Activated CD8-positive, alpha-beta T cell treated with anti-CD3 and anti-CD28 coated beads, Interleukin-2, amount 10 ng/mL, durations not matched to agents 7 days and 5 days (primary cell): Measurements from ENCODE around the gene AATF. TPM values are rescaled to one million over a fixed set of nuclear protein-coding genes. Genes with fewer than 3 reads are reported as not detected.
A peak's percentile ranks its signal among the peaks of the same experiment; 100 is the strongest.

Experiments used
- ATAC-seq: fragments of 150-1000 bp; cut with Tn5 transposase; one replicate; pipeline ENCODE4 v1.10.0; 2021; ENCODE audit warnings: moderate library complexity
- CTCF ChIA-PET: fragments of 350-600 bp; sonication (Branson Sonifier 250); formaldehyde crosslinking; loops from one replicate; lab custom pipeline; 2021; ENCODE audit warnings: antibody characterized with exemption; lab: Charles Lee
- POLR2A ChIA-PET: fragments of 350-600 bp; sonication (Branson Sonifier 250); formaldehyde crosslinking; loops from one replicate; lab custom pipeline; 2021; ENCODE audit warnings: antibody characterized with exemption; lab: Charles Lee
- DNase-seq: peaks from one replicate; pipeline ENCODE4 v3.0.0-alpha.2; 2020
- H3K27ac Mint-ChIP-seq: one replicate; pipeline ENCODE4 v1.8.0; 2021; ENCODE audit warnings: mild to moderate bottlenecking, mixed read lengths
- H3K27me3 Mint-ChIP-seq: one replicate; pipeline ENCODE4 v1.8.0; 2021; ENCODE audit warnings: low read depth, mixed read lengths
- H3K36me3 Mint-ChIP-seq: one replicate; pipeline ENCODE4 v1.8.0; 2021; ENCODE audit warnings: low read depth, mixed read lengths
- H3K4me1 Mint-ChIP-seq: one replicate; pipeline ENCODE4 v1.8.0; 2021; ENCODE audit warnings: low read depth, mixed read lengths
- H3K4me3 Mint-ChIP-seq: one replicate; pipeline ENCODE4 v1.8.0; 2021; ENCODE audit warnings: mild to moderate bottlenecking, mixed read lengths
- H3K9me3 Mint-ChIP-seq: one replicate; pipeline ENCODE4 v1.8.0; 2022; ENCODE audit warnings: mixed read lengths; ENCODE audit not compliant: insufficient read depth
- total RNA-seq, 2 experiments: library from RNA; stranded (reverse); gene quantifications; one replicate each; pipeline ENCODE4 v1.2.3, GENCODE V29; 2021

The AATF gene
- total RNA-seq, 2 experiments from 2014 or later: 69.8 to 72.9 TPM

GRCh38 chr17:36931697-36932382 lies 16.9 kb upstream of the AATF start:
- POLR2A ChIA-PET: interaction anchor here (0.8 kb wide), 1 partner anchor 8 kb away, joined by 3 read pairs; no protein-coding TSS in a partner anchor
- Mint-ChIP-seq H3K27ac (no peak overlapping the region), H3K4me1 (peaks cover 51% of the 10 kb centered on the region)

GRCh38 chr17:36932383-36932693 lies 16.4 kb upstream of the AATF start:
- H3K27ac Mint-ChIP-seq: no peak overlapping the region
- no peaks in the 10 kb centered on the region for H3K9me3 Mint-ChIP-seq
- peaks cover 92% of the 10 kb centered on the region for H3K27me3 Mint-ChIP-seq
- ChIA-PET POLR2A (no interaction called here), CTCF (interaction anchor here (1.3 kb wide), 1 partner anchor 9 kb away, joined by 4 read pairs; no protein-coding TSS in a partner anchor)
- H3K4me1 Mint-ChIP-seq: peaks cover 56% of the 10 kb centered on the region
- peak overlapping the region; percentile 29 for H3K4me3 Mint-ChIP-seq
- H3K36me3 Mint-ChIP-seq: no peaks in the 10 kb centered on the region
- ATAC-seq (no peak), DNase-seq (no peak)

More at GRCh38 chr17:36931697-36932382, 16.9 kb upstream of the AATF start:
- DNase-seq (no peak), ATAC-seq (no peak)
- Mint-ChIP-seq H3K9me3 (no peaks in the 10 kb centered on the region), H3K4me3 (peak overlapping the region; percentile 29), H3K27me3 (peaks cover 90% of the 10 kb centered on the region), H3K36me3 (no peaks in the 10 kb centered on the region)
- CTCF ChIA-PET: no interaction called here

- peaks cover 59% of the 10 kb centered on the region for H3K4me1 Mint-ChIP-seq
- ChIA-PET CTCF (interaction anchor here (1.0 to 1.3 kb wide), 2 partner anchors 9 to 115 kb away, joined by 4 read pairs; no protein-coding TSS in a partner anchor), POLR2A (interaction anchor here (1.5 kb wide), 1 partner anchor 16 kb away, joined by 5 read pairs; the partner anchor contains the start of gene AATF)
Observed at GRCh38 chr17:36932694-36933511, 15.9 kb upstream of the AATF start.

GRCh38 chr17:36933512-36934143 lies 15.1 kb upstream of the AATF start:
- H3K4me1 Mint-ChIP-seq: peaks cover 57% of the 10 kb centered on the region
- ChIA-PET CTCF (interaction anchor here (1.0 to 1.3 kb wide), 2 partner anchors 10 to 114 kb away, joined by 4 read pairs; no protein-coding TSS in a partner anchor), POLR2A (interaction anchor here (1.5 kb wide), 1 partner anchor 15 kb away, joined by 5 read pairs; the partner anchor contains the start of gene AATF)
- peak overlapping the region; percentile 0 for H3K27ac Mint-ChIP-seq
- no peaks in the 10 kb centered on the region for H3K9me3 Mint-ChIP-seq
- no peaks in the 10 kb centered on the region for H3K36me3 Mint-ChIP-seq
- no peak for ATAC-seq
- no peak for DNase-seq
- H3K4me3 Mint-ChIP-seq: peak overlapping the region; percentile 34
- peaks cover 94% of the 10 kb centered on the region for H3K27me3 Mint-ChIP-seq

More at GRCh38 chr17:36932694-36933511, 15.9 kb upstream of the AATF start:
- ATAC-seq (no peak), DNase-seq (no peak)
- Mint-ChIP-seq H3K36me3 (no peaks in the 10 kb centered on the region), H3K9me3 (no peaks in the 10 kb centered on the region), H3K27me3 (peaks cover 92% of the 10 kb centered on the region), H3K4me3 (no peak overlapping the region), H3K27ac (no peak overlapping the region)

- ATAC-seq (no peak), DNase-seq (no peak)
- peak overlapping the region; percentile 0 for H3K27ac Mint-ChIP-seq
- peaks cover 56% of the 10 kb centered on the region for H3K4me1 Mint-ChIP-seq
- H3K27me3 Mint-ChIP-seq: peaks cover 94% of the 10 kb centered on the region
- H3K9me3 Mint-ChIP-seq: no peaks in the 10 kb centered on the region
- ChIA-PET POLR2A (interaction anchor here (1.5 kb wide), 1 partner anchor 15 kb away, joined by 5 read pairs; the partner anchor contains the start of gene AATF), CTCF (interaction anchor here (1.0 kb wide), 1 partner anchor 114 kb away, joined by 4 read pairs; no protein-coding TSS in a partner anchor)
- peaks cover 2% of the 10 kb centered on the region for H3K36me3 Mint-ChIP-seq
- H3K4me3 Mint-ChIP-seq: peak overlapping the region; percentile 34
Observed at GRCh38 chr17:36934144-36934691, 14.5 kb upstream of the AATF start.

DNA sequence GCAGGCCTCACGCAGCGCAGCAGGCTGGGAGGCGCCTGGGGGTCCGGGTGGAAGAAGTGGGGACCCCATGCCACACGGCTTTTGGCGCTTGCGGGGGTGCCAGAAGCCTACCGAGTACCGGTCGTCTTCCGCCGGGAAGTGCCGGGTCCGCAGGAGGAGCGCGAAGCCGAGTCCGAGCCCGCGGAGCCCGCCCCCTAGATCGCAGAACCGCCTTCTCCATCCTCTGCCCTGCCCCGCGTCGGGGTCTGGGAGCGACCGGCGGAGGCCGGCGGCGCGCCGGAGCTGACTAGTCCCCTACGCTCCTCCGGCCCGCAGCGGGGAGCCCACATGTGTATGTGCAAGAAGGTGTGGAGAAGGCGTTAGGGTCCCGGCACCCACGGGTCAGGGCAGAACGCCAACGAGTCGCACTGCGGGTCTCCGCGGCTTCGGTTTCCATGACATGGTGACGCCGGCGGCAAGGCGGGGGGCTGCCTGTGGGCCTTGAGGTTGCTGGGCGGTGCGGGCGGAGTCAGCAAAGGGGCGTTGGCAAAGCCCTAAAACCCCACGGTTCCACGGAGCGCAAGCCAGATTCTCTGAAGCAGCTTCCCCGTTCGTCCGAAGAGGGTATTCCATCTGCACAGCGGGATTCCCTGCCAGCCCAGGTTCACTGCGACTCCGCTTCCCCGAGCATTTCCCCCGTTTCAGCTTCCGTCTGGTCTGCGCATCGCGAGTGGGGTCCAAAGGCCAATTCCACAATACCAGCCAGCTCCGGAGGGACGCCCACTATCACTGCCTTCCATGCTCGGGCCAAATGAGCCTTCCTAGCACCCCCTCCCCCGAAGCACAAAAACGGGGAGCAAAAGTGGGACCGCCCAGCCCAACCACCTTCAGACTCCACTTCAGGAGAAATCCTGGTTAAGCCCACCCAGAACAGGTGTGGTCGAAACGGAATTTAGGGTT lies 13.8 kb upstream of the AATF start:
- no peak for DNase-seq
- H3K4me3 Mint-ChIP-seq: peak overlapping the region; percentile 39
- H3K9me3 Mint-ChIP-seq: no peaks in the 10 kb centered on the region
- H3K27ac Mint-ChIP-seq: peak overlapping the region; percentile 60
- peaks cover 62% of the 10 kb centered on the region for H3K4me1 Mint-ChIP-seq
- ATAC-seq: no peak
- peaks cover 92% of the 10 kb centered on the region for H3K27me3 Mint-ChIP-seq
- ChIA-PET CTCF (no interaction called here), POLR2A (no interaction called here)
- peaks cover 2% of the 10 kb centered on the region for H3K36me3 Mint-ChIP-seq

GRCh38 chr17:36935671-36936454 lies 12.9 kb upstream of the AATF start:
- H3K4me1 Mint-ChIP-seq: peaks cover 69% of the 10 kb centered on the region
- ChIA-PET CTCF (no interaction called here), POLR2A (no interaction called here)
- peaks cover 92% of the 10 kb centered on the region for H3K27me3 Mint-ChIP-seq
- peak overlapping the region; percentile 46 for H3K4me3 Mint-ChIP-seq
- H3K36me3 Mint-ChIP-seq: peaks cover 2% of the 10 kb centered on the region
- no peak for ATAC-seq
- H3K27ac Mint-ChIP-seq: no peak overlapping the region
- no peak for DNase-seq
- no peaks in the 10 kb centered on the region for H3K9me3 Mint-ChIP-seq

- ATAC-seq (no peak), DNase-seq (no peak)
- Mint-ChIP-seq H3K4me1 (peaks cover 74% of the 10 kb centered on the region), H3K27ac (no peak overlapping the region), H3K9me3 (no peaks in the 10 kb centered on the region), H3K27me3 (peaks cover 92% of the 10 kb centered on the region), H3K36me3 (peaks cover 2% of the 10 kb centered on the region), H3K4me3 (peak overlapping the region; percentile 56)
- CTCF ChIA-PET: no interaction called here
- POLR2A ChIA-PET: no interaction called here
Observed at GRCh38 chr17:36936455-36937000, 12.2 kb upstream of the AATF start.

DNA sequence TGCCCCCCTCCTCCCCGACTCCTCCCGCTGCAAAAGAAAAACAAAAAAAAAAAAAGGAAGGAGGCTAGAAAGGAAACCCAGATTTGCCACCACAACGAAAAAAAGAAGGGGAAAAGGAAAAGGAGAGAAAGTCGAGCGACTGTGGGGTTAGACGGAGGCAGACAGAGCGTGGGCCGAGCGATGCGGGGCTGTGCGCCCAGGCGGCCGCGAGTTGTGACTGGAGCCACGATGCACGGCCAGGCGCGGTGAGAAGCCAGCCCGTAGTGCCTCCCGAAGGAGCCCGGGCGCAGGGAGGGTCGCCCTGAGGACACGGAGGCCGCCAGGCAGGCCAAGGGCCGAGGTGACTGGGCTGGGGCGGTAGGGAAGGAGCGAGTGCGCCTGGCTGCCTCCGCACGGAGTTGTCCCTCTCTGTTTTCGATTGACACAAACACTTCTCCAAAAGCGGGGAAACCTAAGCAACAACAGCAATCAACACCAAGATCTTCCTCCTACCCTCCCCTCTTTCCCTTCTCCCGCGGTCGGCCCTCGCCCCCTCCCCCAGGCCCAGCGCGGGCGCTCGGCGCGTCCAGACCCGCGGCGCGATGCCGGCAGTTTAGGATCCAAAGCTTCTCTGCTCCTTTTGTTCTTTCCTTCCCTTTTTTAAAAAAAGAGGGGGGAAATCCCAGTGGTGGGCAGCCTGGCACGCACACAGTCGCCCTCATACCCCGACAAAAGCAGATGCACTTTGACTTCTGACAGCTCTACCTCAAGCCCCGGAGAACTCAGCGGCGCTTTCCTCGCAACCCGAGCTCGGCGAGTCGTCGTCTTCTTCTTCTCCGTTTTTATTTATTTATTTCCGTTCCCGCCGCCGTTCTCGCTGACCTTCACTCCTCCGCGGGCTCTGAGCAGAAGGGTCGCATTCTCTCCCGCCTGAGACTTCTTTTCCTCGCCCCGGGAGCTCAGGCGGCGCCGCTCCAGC lies 11.5 kb upstream of the AATF start, which contains the start of gene LHX1:
Gene LHX1, plus strand, starts transcription at position 475 of the 958 bp plus-strand sequence. CDS start 723 bp downstream, outside the sequence.
- H3K27me3 Mint-ChIP-seq: peaks cover 88% of the 10 kb centered on the region
- ChIA-PET CTCF (no interaction called here), POLR2A (interaction anchor here (3.0 kb wide), 1 partner anchor 12 kb away, joined by 10 read pairs; the partner anchor contains the start of gene AATF)
- peak within 1 kb of the TSS; percentile 77 for H3K27ac Mint-ChIP-seq
- H3K36me3 Mint-ChIP-seq: peaks cover 2% of the 10 kb centered on the region
- DNase-seq (no peak), ATAC-seq (no peak)
- H3K4me1 Mint-ChIP-seq: peaks cover 72% of the 10 kb centered on the region
- no peaks in the 10 kb centered on the region for H3K9me3 Mint-ChIP-seq
- H3K4me3 Mint-ChIP-seq: peak within 1 kb of the TSS; percentile 56
